Esophagus squamous epithelium (tissue), 4 donors: ENCODE measurements around the gene CXCL6.

ENCODE experiments used
- POLR2A ChIP-seq, 4 donors: fragments of 450-650 bp; IDR thresholded peaks; one replicate each; pipeline ENCODE4 v1.6.1; 2017; ENCODE audit warnings: antibody characterized with exemption in 4 of 4, mild to moderate bottlenecking in 4 of 4, moderate library complexity in 3 of 4
- TF ChIP-seq, protein P1 (sequence below), 6 experiments: fragments of 450-650 bp in 4 of 6; fragments of 200-600 bp in 2 of 6; sonication (generic) in 2 of 6; IDR thresholded peaks; one replicate each; pipeline ENCODE4 v1.5.1; 2016 to 2019; ENCODE audit warnings: antibody characterized with exemption in 6 of 6, mild to moderate bottlenecking in 4 of 6, moderate library complexity in 4 of 6

GRCh38 chr4:73883306-73883705 is 46.8 kb downstream of the CXCL6 start:
- TF ChIP-seq, protein P1, sequence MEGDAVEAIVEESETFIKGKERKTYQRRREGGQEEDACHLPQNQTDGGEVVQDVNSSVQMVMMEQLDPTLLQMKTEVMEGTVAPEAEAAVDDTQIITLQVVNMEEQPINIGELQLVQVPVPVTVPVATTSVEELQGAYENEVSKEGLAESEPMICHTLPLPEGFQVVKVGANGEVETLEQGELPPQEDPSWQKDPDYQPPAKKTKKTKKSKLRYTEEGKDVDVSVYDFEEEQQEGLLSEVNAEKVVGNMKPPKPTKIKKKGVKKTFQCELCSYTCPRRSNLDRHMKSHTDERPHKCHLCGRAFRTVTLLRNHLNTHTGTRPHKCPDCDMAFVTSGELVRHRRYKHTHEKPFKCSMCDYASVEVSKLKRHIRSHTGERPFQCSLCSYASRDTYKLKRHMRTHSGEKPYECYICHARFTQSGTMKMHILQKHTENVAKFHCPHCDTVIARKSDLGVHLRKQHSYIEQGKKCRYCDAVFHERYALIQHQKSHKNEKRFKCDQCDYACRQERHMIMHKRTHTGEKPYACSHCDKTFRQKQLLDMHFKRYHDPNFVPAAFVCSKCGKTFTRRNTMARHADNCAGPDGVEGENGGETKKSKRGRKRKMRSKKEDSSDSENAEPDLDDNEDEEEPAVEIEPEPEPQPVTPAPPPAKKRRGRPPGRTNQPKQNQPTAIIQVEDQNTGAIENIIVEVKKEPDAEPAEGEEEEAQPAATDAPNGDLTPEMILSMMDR (IDR thresholded peaks at IDR 0.05): no peak
- TF ChIP-seq POLR2A (IDR thresholded peaks at IDR 0.05): no peak
